CD14-positive monocyte (primary cell): ENCODE results near the gene IFNL1. TPM values are rescaled to one million over a fixed set of nuclear protein-coding genes. Genes with fewer than 3 reads are reported as not detected.

Source experiments
- DNase-seq, 3 donors: peaks; one replicate each; pipeline ENCODE4 v3.0.0-alpha.2; 2011 to 2022
- H2AFZ ChIP-seq: 2 replicates; pipeline ENCODE4 v1.6.0; 2012; ENCODE audit warnings: mild to moderate bottlenecking, low read depth, low read length, inconsistent platforms; ENCODE audit not compliant: insufficient read depth, poor library complexity, severe bottlenecking
- H3K27ac ChIP-seq, 2 donors: 1 replicate in 1 of 2; 2 replicates in 1 of 2; pipeline ENCODE4 v1.5.1; 2012 to 2013; ENCODE audit warnings: low read length in 2 of 2, control low read depth in 1 of 2, inconsistent platforms in 1 of 2, low read depth in 1 of 2, mild to moderate bottlenecking in 1 of 2
- H3K27me3 ChIP-seq, 2 donors: one replicate each; pipeline versions ENCODE4 v1.6.0 to v1.6.1; 2011 to 2013; ENCODE audit warnings: low read length in 2 of 2; ENCODE audit not compliant: control insufficient read depth in 2 of 2, insufficient read depth in 2 of 2
- H3K36me3 ChIP-seq, 2 donors: replicated peaks in 1 of 2; 1 replicate in 1 of 2; 2 replicates in 1 of 2; pipeline versions ENCODE4 v1.5.1 to v1.6.1; 2012 to 2013; ENCODE audit warnings: low read length in 2 of 2, control low read depth in 1 of 2, inconsistent platforms in 1 of 2, mild to moderate bottlenecking in 1 of 2; ENCODE audit not compliant: insufficient read depth in 2 of 2, control insufficient read depth in 1 of 2
- H3K4me1 ChIP-seq, 2 donors: 1 replicate in 1 of 2; 2 replicates in 1 of 2; pipeline versions ENCODE4 v1.5.1 to v1.6.1; 2012 to 2013; ENCODE audit warnings: low read length in 2 of 2, control low read depth in 1 of 2, inconsistent platforms in 1 of 2, mild to moderate bottlenecking in 1 of 2, moderate library complexity in 1 of 2; ENCODE audit not compliant: insufficient read depth in 2 of 2, control insufficient read depth in 1 of 2
- H3K4me2 ChIP-seq: replicated peaks from 2 replicates; pipeline ENCODE3; 2012; ENCODE audit warnings: low read length, moderate library complexity, mild to moderate bottlenecking; ENCODE audit not compliant: poor library complexity, severe bottlenecking; ENCODE audit errors: extremely low read depth
- H3K4me3 ChIP-seq, 3 experiments: fragments of 200-600 bp in 1 of 3; sonication (generic) in 1 of 3; replicated peaks in 1 of 3; 1 replicate in 2 of 3; 2 replicates in 1 of 3; pipeline ENCODE4 v1.5.1; 2011 to 2013; ENCODE audit warnings: low read length in 3 of 3, mild to moderate bottlenecking in 3 of 3, control low read depth in 2 of 3, low read depth in 2 of 3, inconsistent platforms in 1 of 3, moderate library complexity in 1 of 3
- H3K79me2 ChIP-seq: 2 replicates; pipeline ENCODE4 v1.6.0; 2012; ENCODE audit warnings: mild to moderate bottlenecking, control low read depth, inconsistent platforms, low read length, moderate library complexity; ENCODE audit not compliant: insufficient read depth
- H3K9ac ChIP-seq: 2 replicates; pipeline ENCODE4 v1.6.0; 2017; ENCODE audit warnings: low read length, mild to moderate bottlenecking; ENCODE audit not compliant: insufficient read depth, poor library complexity, severe bottlenecking
- H3K9me3 ChIP-seq, 2 donors: replicated peaks in 1 of 2; 1 replicate in 1 of 2; 2 replicates in 1 of 2; pipeline versions ENCODE4 v1.5.1 to v1.6.1; 2012 to 2013; ENCODE audit warnings: low read length in 2 of 2, control low read depth in 1 of 2; ENCODE audit not compliant: control insufficient read depth in 1 of 2, insufficient read depth in 1 of 2
- H4K20me1 ChIP-seq: 2 replicates; pipeline ENCODE4 v1.6.0; 2012; ENCODE audit warnings: mild to moderate bottlenecking, low read length, control low read depth, moderate library complexity; ENCODE audit not compliant: insufficient read depth
- H3K27ac Mint-ChIP-seq, 7 donors: one replicate each; pipeline ENCODE4 v1.8.0; 2020; ENCODE audit warnings: mild to moderate bottlenecking in 7 of 7, mixed read lengths in 7 of 7, moderate library complexity in 6 of 7, inconsistent platforms in 2 of 7
- H3K27me3 Mint-ChIP-seq, 3 donors: one replicate each; pipeline ENCODE4 v1.8.0; 2021 to 2022; ENCODE audit warnings: low read depth in 3 of 3, mild to moderate bottlenecking in 3 of 3, mixed read lengths in 3 of 3, moderate library complexity in 3 of 3, inconsistent platforms in 1 of 3
- H3K36me3 Mint-ChIP-seq, 2 donors: one replicate each; pipeline ENCODE4 v1.8.0; 2020; ENCODE audit warnings: mixed read lengths in 2 of 2, inconsistent platforms in 1 of 2, mild to moderate bottlenecking in 1 of 2
- H3K4me1 Mint-ChIP-seq: one replicate; pipeline ENCODE4 v1.8.0; 2020; ENCODE audit warnings: mild to moderate bottlenecking, mixed read lengths
- H3K4me3 Mint-ChIP-seq, 2 donors: one replicate each; pipeline ENCODE4 v1.8.0; 2020; ENCODE audit warnings: mild to moderate bottlenecking in 2 of 2, mixed read lengths in 2 of 2, moderate library complexity in 1 of 2
- H3K9me3 Mint-ChIP-seq, 7 donors: one replicate each; pipeline ENCODE4 v1.8.0; 2020 to 2022; ENCODE audit warnings: mixed read lengths in 7 of 7, mild to moderate bottlenecking in 6 of 7, moderate library complexity in 6 of 7, inconsistent platforms in 2 of 7
- CTCF ChIP-seq: fragments of 200-600 bp; IDR thresholded peaks from one replicate; pipeline ENCODE4 v1.8.0; 2022; ENCODE audit warnings: antibody characterized with exemption, mild to moderate bottlenecking
- WGBS: methylation state at CpG from one replicate; pipeline ENCODE4 v1.1.5; 2013; ENCODE audit warnings: missing lambda C conversion rate; ENCODE audit not compliant: insufficient coverage; 5-methylcytosine and 5-hydroxymethylcytosine counted together
- intact Hi-C, 2 donors: fragments of 100-400 bp; cut with micrococcal nuclease; formaldehyde crosslinking; loops; one replicate each; pipeline versions ENCODE4 v1.15.0 to v1.15.1; 2023
- polyA minus RNA-seq: library from RNA; depleted of rRNA, polyadenylated mRNA; stranded (reverse); fragments of >200 nt; gene quantifications from 2 replicates; pipeline ENCODE4 v1.2.3, GENCODE V29; 2012
- polyA plus RNA-seq, 3 donors: library from polyadenylated mRNA; depleted of rRNA in 1 of 3; unstranded in 2 of 3; stranded (reverse) in 1 of 3; fragments of 300-500 nt in 2 of 3; fragments of >200 nt in 1 of 3; fragmentation: Illumina TruSeq in 2 of 3; gene quantifications; 1 replicate in 2 of 3; 2 replicates in 1 of 3; pipeline ENCODE4 v1.2.3, GENCODE V29; 2012 to 2021
- total RNA-seq, 12 experiments: library from RNA in 1 of 12; stranded (reverse) in 1 of 12; fragments of 120-200 nt in 1 of 12; gene quantifications; one replicate each; pipeline ENCODE4 v1.2.4 and lab custom pipeline; 2013 to 2026; ENCODE audit warnings: mixed read lengths in 6 of 12, inconsistent platforms in 1 of 12

The IFNL1 gene
- total RNA-seq (2013) = not detected
- polyA plus RNA-seq (not detected), polyA minus RNA-seq (not detected in 2 replicates), total RNA-seq (lab: John Stamatoyannopoulos, UW) (0 to 0.34 (median 0) reads per million in 11 experiments)

- no peak for TF ChIP-seq CTCF
- Histone ChIP-seq H3K4me2 (no peak within 1 kb of the TSS), H4K20me1 (no peaks in the 10 kb centered on the region), H3K27ac (no peak within 1 kb of the TSS), H3K4me3 (no peak within 1 kb of the TSS), H3K4me1 (no peaks in the 10 kb centered on the region), H3K9me3 (no peaks in the 10 kb centered on the region), H3K27me3 (no peaks in the 10 kb centered on the region), H3K36me3 (no peaks in the 10 kb centered on the region), H3K79me2 (no peaks in the 10 kb centered on the region), H3K9ac (no peak within 1 kb of the TSS), H2AFZ (no peak within 1 kb of the TSS)
- no peaks in the 10 kb centered on the region for H3K4me1 Mint-ChIP-seq
- 93% methylated on average over 11 of the region's 11 CpGs for WGBS
- no peaks in the 10 kb centered on the region for H3K9me3 Mint-ChIP-seq
- H3K4me3 Mint-ChIP-seq = no peak within 1 kb of the TSS
- H3K27me3 Mint-ChIP-seq = peaks cover 1 to 5% (median 3%) of the 10 kb centered on the region in 3 donors
- H3K27ac Mint-ChIP-seq = no peak within 1 kb of the TSS
- intact Hi-C loops = no loop called here
- H3K36me3 Mint-ChIP-seq = no peaks in the 10 kb centered on the region
- no peak for DNase-seq
Measured at GRCh38 chr19:39296055-39296645, at the start of gene IFNL1. Gene IFNL1 (plus strand): TSS chr19:39296407. CDS start chr19:39296422, 15 bp downstream.

GRCh38 chr19:39246951-39247669 lies 49.1 kb upstream of the IFNL1 start:
- no peaks in the 10 kb centered on the region for H3K79me2 ChIP-seq
- H3K4me3 ChIP-seq = no peak overlapping the region
- WGBS = 53% methylated on average over 40 of the region's 42 CpGs

More at GRCh38 chr19:39246951-39247669, 49.1 kb upstream of the IFNL1 start:
- no peak overlapping the region for H3K27ac ChIP-seq
- peak in 2 of 3 donors; percentile 1 to 12 for DNase-seq
- H3K27me3 ChIP-seq = peaks cover 2 to 24% of the 10 kb centered on the region in 2 donors
- no peak overlapping the region for H3K4me2 ChIP-seq
- no peaks in the 10 kb centered on the region for H3K36me3 Mint-ChIP-seq
- H3K9me3 ChIP-seq = no peaks in the 10 kb centered on the region
- no peak overlapping the region for H3K9ac ChIP-seq
- H3K4me1 Mint-ChIP-seq = peaks cover 4% of the 10 kb centered on the region
- intact Hi-C loops = no loop called here
- peaks cover 17 to 29% (median 26%) of the 10 kb centered on the region in 3 donors for H3K27me3 Mint-ChIP-seq
- H4K20me1 ChIP-seq = no peaks in the 10 kb centered on the region
- TF ChIP-seq CTCF = no peak
- peak overlapping the region; percentile 21 for H2AFZ ChIP-seq
- H3K4me3 Mint-ChIP-seq = peak overlapping the region in 1 of 2 donors; percentile 73
- H3K36me3 ChIP-seq = no peaks in the 10 kb centered on the region
- H3K4me1 ChIP-seq = peaks cover 0 to 7% of the 10 kb centered on the region in 2 donors
- H3K27ac Mint-ChIP-seq = no peak overlapping the region
- H3K9me3 Mint-ChIP-seq = peaks cover 0 to 5% (median 2%) of the 10 kb centered on the region in 7 donors
